ENCODE measurements around the gene HSD17B2.

Gene HSD17B2

GRCh38 chr16:82056550-82056896, 21.5 kb downstream of the HSD17B2 start:
- H3K9ac ChIP-seq (ENCODE audit: low read depth in 1 of 2, low read length in 2 of 2), result no peak overlapping the region
- no peaks in the 10 kb centered on the region for H3K27me3 ChIP-seq (ENCODE audit: control insufficient read depth in 1 of 2, insufficient read depth in 2 of 2, low read length in 2 of 2)

DNA sequence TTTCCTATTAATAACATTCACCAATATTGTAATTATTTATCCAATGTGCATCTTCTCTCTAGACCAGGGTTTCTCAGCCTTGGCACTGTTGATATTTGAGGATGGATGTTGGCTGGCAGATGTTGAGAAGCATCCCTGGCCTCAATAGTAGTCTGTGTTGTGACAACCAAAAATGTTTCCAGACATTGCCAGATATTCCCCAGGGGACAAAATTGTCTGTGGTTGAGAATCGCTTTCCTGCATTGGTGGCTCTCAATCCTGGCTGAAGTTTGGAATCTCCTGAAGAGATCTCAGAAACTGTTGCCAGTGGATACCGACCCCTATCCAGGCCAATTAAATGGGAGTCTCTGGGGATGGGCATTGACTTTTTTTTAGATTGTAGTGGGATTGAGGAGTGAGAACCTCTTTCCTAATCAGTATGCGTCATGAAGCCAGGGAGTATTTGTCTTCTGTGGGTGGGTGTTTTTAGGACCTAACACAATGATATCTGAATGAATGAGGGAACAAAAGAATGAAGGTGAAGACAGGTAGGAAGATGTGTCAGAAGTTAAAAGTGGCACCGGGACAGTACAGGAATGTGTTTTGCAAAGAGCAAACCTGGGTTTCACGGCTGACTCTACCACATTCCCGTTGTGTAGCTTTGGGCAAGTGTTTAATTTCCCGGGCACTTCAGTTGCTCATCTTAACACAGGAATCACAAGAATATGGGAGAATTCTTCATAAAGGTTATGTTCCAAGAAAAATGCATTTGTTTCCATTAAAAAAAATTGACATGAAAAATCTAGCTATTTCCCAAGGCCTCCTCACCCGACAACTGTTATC, 24.3 kb downstream of the HSD17B2 start:
- no peak overlapping the region for H3K27ac ChIP-seq (ENCODE audit: low read depth, low read length)
- H3K9ac ChIP-seq (ENCODE audit: low read depth in 1 of 2, low read length in 2 of 2), result no peak overlapping the region
- no peaks in the 10 kb centered on the region for H3K9me3 ChIP-seq (ENCODE audit: control insufficient read depth in 1 of 2, low read length in 2 of 2)
- no peaks in the 10 kb centered on the region for H3K27me3 ChIP-seq (ENCODE audit: control insufficient read depth in 1 of 2, insufficient read depth in 2 of 2, low read length in 2 of 2)
- H3K4me1 ChIP-seq (ENCODE audit: control insufficient read depth in 1 of 2, insufficient read depth in 2 of 2, low read length in 2 of 2), result peaks cover 53 to 59% of the 10 kb centered on the region in 2 donors
- peaks cover 0 to 12% of the 10 kb centered on the region in 2 donors for H3K36me3 ChIP-seq (ENCODE audit: control insufficient read depth in 1 of 2, insufficient read depth in 2 of 2, low read length in 2 of 2)
- H3K4me3 ChIP-seq (ENCODE audit: low read depth in 1 of 2, low read length in 2 of 2), result peak overlapping the region in 1 of 2 donors; percentile 23

More at GRCh38 chr16:82056550-82056896, 21.5 kb downstream of the HSD17B2 start:
- peaks cover 48 to 58% of the 10 kb centered on the region in 2 donors for H3K4me1 ChIP-seq (ENCODE audit: control insufficient read depth in 1 of 2, insufficient read depth in 2 of 2, low read length in 2 of 2)
- no peak overlapping the region for H3K4me3 ChIP-seq (ENCODE audit: low read depth in 1 of 2, low read length in 2 of 2)
- no peaks in the 10 kb centered on the region for H3K9me3 ChIP-seq (ENCODE audit: control insufficient read depth in 1 of 2, low read length in 2 of 2)
- H3K27ac ChIP-seq (ENCODE audit: low read depth, low read length), result no peak overlapping the region
- peaks cover 0 to 15% of the 10 kb centered on the region in 2 donors for H3K36me3 ChIP-seq (ENCODE audit: control insufficient read depth in 1 of 2, insufficient read depth in 2 of 2, low read length in 2 of 2)

- H3K9me3 ChIP-seq (ENCODE audit: control insufficient read depth in 1 of 2, low read length in 2 of 2), result no peaks in the 10 kb centered on the region
- H3K9ac ChIP-seq (ENCODE audit: low read depth in 1 of 2, low read length in 2 of 2), result peak overlapping the region in 1 of 2 donors; percentile 4
- no peaks in the 10 kb centered on the region for H3K27me3 ChIP-seq (ENCODE audit: control insufficient read depth in 1 of 2, insufficient read depth in 2 of 2, low read length in 2 of 2)
- no peak overlapping the region for H3K27ac ChIP-seq (ENCODE audit: low read depth, low read length)
- peaks cover 3 to 16% of the 10 kb centered on the region in 2 donors for H3K36me3 ChIP-seq (ENCODE audit: control insufficient read depth in 1 of 2, insufficient read depth in 2 of 2, low read length in 2 of 2)
- peaks cover 53 to 59% of the 10 kb centered on the region in 2 donors for H3K4me1 ChIP-seq (ENCODE audit: control insufficient read depth in 1 of 2, insufficient read depth in 2 of 2, low read length in 2 of 2)
- peak overlapping the region in 1 of 2 donors; percentile 16 for H3K4me3 ChIP-seq (ENCODE audit: low read depth in 1 of 2, low read length in 2 of 2)
These were observed 24.9 kb downstream of the HSD17B2 start for GRCh38 chr16:82059983-82060421.

- Histone ChIP-seq H3K9ac (ENCODE audit: low read depth in 1 of 2, low read length in 2 of 2) (no peak overlapping the region), H3K27ac (ENCODE audit: low read depth, low read length) (no peak overlapping the region)
These were observed 26.9 kb downstream of the HSD17B2 start for GRCh38 chr16:82061861-82062525.

GRCh38 chr16:82062645-82063058, 27.6 kb downstream of the HSD17B2 start:
- Histone ChIP-seq H3K9ac (ENCODE audit: low read depth in 1 of 2, low read length in 2 of 2) (no peak overlapping the region), H3K4me1 (ENCODE audit: control insufficient read depth in 1 of 2, insufficient read depth in 2 of 2, low read length in 2 of 2) (peaks cover 54 to 57% of the 10 kb centered on the region in 2 donors), H3K36me3 (ENCODE audit: control insufficient read depth in 1 of 2, insufficient read depth in 2 of 2, low read length in 2 of 2) (peaks cover 6 to 9% of the 10 kb centered on the region in 2 donors), H3K27me3 (ENCODE audit: control insufficient read depth in 1 of 2, insufficient read depth in 2 of 2, low read length in 2 of 2) (no peaks in the 10 kb centered on the region), H3K9me3 (ENCODE audit: control insufficient read depth in 1 of 2, low read length in 2 of 2) (no peaks in the 10 kb centered on the region), H3K27ac (ENCODE audit: low read depth, low read length) (peak overlapping the region; percentile 16), H3K4me3 (ENCODE audit: low read depth in 1 of 2, low read length in 2 of 2) (no peak overlapping the region)

More at GRCh38 chr16:82061861-82062525, 26.9 kb downstream of the HSD17B2 start:
- Histone ChIP-seq H3K4me3 (ENCODE audit: low read depth in 1 of 2, low read length in 2 of 2) (no peak overlapping the region), H3K36me3 (ENCODE audit: control insufficient read depth in 1 of 2, insufficient read depth in 2 of 2, low read length in 2 of 2) (peaks cover 3 to 13% of the 10 kb centered on the region in 2 donors), H3K9me3 (ENCODE audit: control insufficient read depth in 1 of 2, low read length in 2 of 2) (no peaks in the 10 kb centered on the region), H3K4me1 (ENCODE audit: control insufficient read depth in 1 of 2, insufficient read depth in 2 of 2, low read length in 2 of 2) (peaks cover 52 to 55% of the 10 kb centered on the region in 2 donors), H3K27me3 (ENCODE audit: control insufficient read depth in 1 of 2, insufficient read depth in 2 of 2, low read length in 2 of 2) (no peaks in the 10 kb centered on the region)

GRCh38 chr16:82063456-82064082, 28.5 kb downstream of the HSD17B2 start:
- Histone ChIP-seq H3K27ac (ENCODE audit: low read depth, low read length) (no peak overlapping the region), H3K4me1 (ENCODE audit: control insufficient read depth in 1 of 2, insufficient read depth in 2 of 2, low read length in 2 of 2) (peaks cover 46 to 55% of the 10 kb centered on the region in 2 donors)

GRCh38 chr16:82067042-82067803, 32.2 kb downstream of the HSD17B2 start:
- Histone ChIP-seq H3K36me3 (ENCODE audit: control insufficient read depth in 1 of 2, insufficient read depth in 2 of 2, low read length in 2 of 2) (peaks cover 26 to 49% of the 10 kb centered on the region in 2 donors), H3K9me3 (ENCODE audit: control insufficient read depth in 1 of 2, low read length in 2 of 2) (no peaks in the 10 kb centered on the region), H3K4me1 (ENCODE audit: control insufficient read depth in 1 of 2, insufficient read depth in 2 of 2, low read length in 2 of 2) (peaks cover 19 to 24% of the 10 kb centered on the region in 2 donors), H3K4me3 (ENCODE audit: low read depth in 1 of 2, low read length in 2 of 2) (no peak overlapping the region), H3K27me3 (ENCODE audit: control insufficient read depth in 1 of 2, insufficient read depth in 2 of 2, low read length in 2 of 2) (no peaks in the 10 kb centered on the region), H3K27ac (ENCODE audit: low read depth, low read length) (no peak overlapping the region), H3K9ac (ENCODE audit: low read depth in 1 of 2, low read length in 2 of 2) (no peak overlapping the region)

More at GRCh38 chr16:82063456-82064082, 28.5 kb downstream of the HSD17B2 start:
- Histone ChIP-seq H3K9ac (ENCODE audit: low read depth in 1 of 2, low read length in 2 of 2) (no peak overlapping the region), H3K9me3 (ENCODE audit: control insufficient read depth in 1 of 2, low read length in 2 of 2) (no peaks in the 10 kb centered on the region), H3K4me3 (ENCODE audit: low read depth in 1 of 2, low read length in 2 of 2) (no peak overlapping the region), H3K27me3 (ENCODE audit: control insufficient read depth in 1 of 2, insufficient read depth in 2 of 2, low read length in 2 of 2) (no peaks in the 10 kb centered on the region), H3K36me3 (ENCODE audit: control insufficient read depth in 1 of 2, insufficient read depth in 2 of 2, low read length in 2 of 2) (peaks cover 6 to 14% of the 10 kb centered on the region in 2 donors)

GRCh38 chr16:82067804-82068325, 32.8 kb downstream of the HSD17B2 start:
- Histone ChIP-seq H3K36me3 (ENCODE audit: control insufficient read depth in 1 of 2, insufficient read depth in 2 of 2, low read length in 2 of 2) (peaks cover 26 to 55% of the 10 kb centered on the region in 2 donors), H3K9ac (ENCODE audit: low read depth in 1 of 2, low read length in 2 of 2) (no peak overlapping the region), H3K27ac (ENCODE audit: low read depth, low read length) (no peak overlapping the region), H3K9me3 (ENCODE audit: control insufficient read depth in 1 of 2, low read length in 2 of 2) (no peaks in the 10 kb centered on the region), H3K27me3 (ENCODE audit: control insufficient read depth in 1 of 2, insufficient read depth in 2 of 2, low read length in 2 of 2) (no peaks in the 10 kb centered on the region), H3K4me3 (ENCODE audit: low read depth in 1 of 2, low read length in 2 of 2) (no peak overlapping the region), H3K4me1 (ENCODE audit: control insufficient read depth in 1 of 2, insufficient read depth in 2 of 2, low read length in 2 of 2) (peaks cover 17 to 18% of the 10 kb centered on the region in 2 donors)

- H3K36me3 ChIP-seq (ENCODE audit: control insufficient read depth in 1 of 2, insufficient read depth in 2 of 2, low read length in 2 of 2), result peaks cover 25 to 60% of the 10 kb centered on the region in 2 donors
- H3K4me3 ChIP-seq (ENCODE audit: low read depth in 1 of 2, low read length in 2 of 2), result no peak overlapping the region
- no peaks in the 10 kb centered on the region for H3K9me3 ChIP-seq (ENCODE audit: control insufficient read depth in 1 of 2, low read length in 2 of 2)
- H3K4me1 ChIP-seq (ENCODE audit: control insufficient read depth in 1 of 2, insufficient read depth in 2 of 2, low read length in 2 of 2), result peaks cover 4 to 9% of the 10 kb centered on the region in 2 donors
- H3K27me3 ChIP-seq (ENCODE audit: control insufficient read depth in 1 of 2, insufficient read depth in 2 of 2, low read length in 2 of 2), result no peaks in the 10 kb centered on the region
- no peak overlapping the region for H3K27ac ChIP-seq (ENCODE audit: low read depth, low read length)
- H3K9ac ChIP-seq (ENCODE audit: low read depth in 1 of 2, low read length in 2 of 2), result no peak overlapping the region
These were observed 35.8 kb downstream of the HSD17B2 start for GRCh38 chr16:82070656-82071369.

Measured in duodenal mucosa (tissue), 2 donors.